CD4-positive, alpha-beta memory T cell (primary cell): ENCODE data around the gene COL4A2. TPM values are rescaled to one million over a fixed set of nuclear protein-coding genes. Genes with fewer than 3 reads are reported as not detected.

ENCODE experiments used
- CTCF ChIA-PET: fragments of 350-600 bp; sonication (Branson Sonifier 250); formaldehyde crosslinking; loops from one replicate; lab custom pipeline; 2021; ENCODE audit warnings: inconsistent platforms; ENCODE audit not compliant: partially characterized antibody; lab: Charles Lee
- POLR2A ChIA-PET: fragments of 350-600 bp; sonication (Branson Sonifier 250); formaldehyde crosslinking; loops from one replicate; lab custom pipeline; 2021; ENCODE audit not compliant: partially characterized antibody; lab: Charles Lee
- DNase-seq, 5 donors: peaks; one replicate each; pipeline versions ENCODE4 v3.0.0 to v3.0.0-alpha.2; 2020 to 2022; ENCODE audit warnings: mixed read lengths in 1 of 5
- H3K27ac ChIP-seq: one replicate; pipeline ENCODE4 v1.7.0; 2013; ENCODE audit warnings: low read depth, low read length
- H3K27me3 ChIP-seq: 2 replicates; pipeline ENCODE4 v1.7.0; 2013; ENCODE audit warnings: mild to moderate bottlenecking, low read length, moderate library complexity; ENCODE audit not compliant: insufficient read depth
- H3K36me3 ChIP-seq: 2 replicates; pipeline ENCODE4 v1.7.0; 2013; ENCODE audit warnings: mild to moderate bottlenecking, low read length, moderate library complexity; ENCODE audit not compliant: insufficient read depth
- H3K4me1 ChIP-seq: 2 replicates; pipeline ENCODE4 v1.7.0; 2013; ENCODE audit warnings: mild to moderate bottlenecking, low read length, moderate library complexity; ENCODE audit not compliant: insufficient read depth
- H3K4me3 ChIP-seq, 2 donors: one replicate each; pipeline ENCODE4 v1.7.0; 2013; ENCODE audit warnings: low read length in 2 of 2, mild to moderate bottlenecking in 1 of 2
- H3K9me3 ChIP-seq, 2 donors: one replicate each; pipeline ENCODE4 v1.7.0; 2013; ENCODE audit warnings: low read length in 2 of 2, control low read depth in 1 of 2; ENCODE audit not compliant: control insufficient read depth in 1 of 2
- H3K27ac Mint-ChIP-seq, 7 donors: one replicate each; pipeline ENCODE4 v1.8.0; 2020 to 2021; ENCODE audit warnings: mixed read lengths in 7 of 7, mild to moderate bottlenecking in 6 of 7, inconsistent platforms in 3 of 7, moderate library complexity in 3 of 7
- H3K27me3 Mint-ChIP-seq, 2 donors: one replicate each; pipeline ENCODE4 v1.8.0; 2020 to 2021; ENCODE audit warnings: mixed read lengths in 2 of 2
- H3K36me3 Mint-ChIP-seq, 2 donors: one replicate each; pipeline ENCODE4 v1.8.0; 2020 to 2021; ENCODE audit warnings: mixed read lengths in 2 of 2, inconsistent platforms in 1 of 2, mild to moderate bottlenecking in 1 of 2
- H3K4me1 Mint-ChIP-seq, 4 donors: one replicate each; pipeline ENCODE4 v1.8.0; 2020 to 2021; ENCODE audit warnings: mixed read lengths in 4 of 4, mild to moderate bottlenecking in 1 of 4
- H3K4me3 Mint-ChIP-seq, 8 donors: one replicate each; pipeline ENCODE4 v1.8.0; 2020 to 2021; ENCODE audit warnings: mixed read lengths in 8 of 8, mild to moderate bottlenecking in 7 of 8, moderate library complexity in 6 of 8, inconsistent platforms in 3 of 8
- H3K9me3 Mint-ChIP-seq, 8 donors: one replicate each; pipeline ENCODE4 v1.8.0; 2020 to 2021; ENCODE audit warnings: mixed read lengths in 8 of 8, mild to moderate bottlenecking in 5 of 8, inconsistent platforms in 3 of 8, moderate library complexity in 1 of 8
- intact Hi-C: fragments of 100-400 bp; cut with micrococcal nuclease; formaldehyde crosslinking; loops from one replicate; pipeline ENCODE4 v1.15.1; 2023
- polyA plus RNA-seq, 2 donors: library from polyadenylated mRNA; unstranded; fragments of 300-500 nt; fragmentation: Illumina TruSeq; gene quantifications; one replicate each; pipeline ENCODE4 v1.2.3, GENCODE V29; 2021
- total RNA-seq, 2 experiments: library from RNA; stranded (reverse); gene quantifications; one replicate each; pipeline ENCODE4 v1.2.3, GENCODE V29; 2021

The COL4A2 gene
- total and polyA plus RNA-seq, 4 experiments from 2014 or later = not detected

DNA sequence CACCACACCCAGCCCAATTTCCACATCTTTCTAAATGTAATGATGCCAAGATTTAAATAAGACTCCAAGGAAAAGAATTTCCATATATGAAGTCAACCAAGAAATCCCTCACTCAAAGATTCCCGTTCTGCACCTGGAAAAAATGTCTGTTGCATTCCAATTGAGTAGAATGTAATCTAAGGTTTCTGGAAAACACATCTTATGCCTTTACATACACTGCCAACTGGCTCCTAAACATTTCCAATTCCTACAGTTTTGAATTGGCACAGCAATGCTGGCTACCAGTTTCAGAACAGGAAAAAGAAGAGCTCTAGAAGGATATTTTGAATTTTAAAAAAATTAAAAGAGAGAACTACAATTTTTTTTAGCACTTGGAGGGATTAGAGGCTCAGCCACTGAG is 43.0 kb downstream of the COL4A2 start:
- Mint-ChIP-seq H3K4me3 (no peak overlapping the region), H3K4me1 (no peaks in the 10 kb centered on the region), H3K27ac (no peak overlapping the region), H3K36me3 (no peaks in the 10 kb centered on the region), H3K9me3 (peaks cover 0 to 2% (median 0%) of the 10 kb centered on the region in 8 donors), H3K27me3 (peaks cover 2% of the 10 kb centered on the region in 2 donors)
- no peaks in the 10 kb centered on the region for H3K4me1 ChIP-seq
- ChIA-PET CTCF (no interaction called here), POLR2A (no interaction called here)
- H3K4me3 ChIP-seq = no peak overlapping the region
- intact Hi-C loops = no loop called here
- no peaks in the 10 kb centered on the region for H3K27me3 ChIP-seq
- H3K27ac ChIP-seq = no peak overlapping the region
- no peaks in the 10 kb centered on the region for H3K9me3 ChIP-seq
- no peaks in the 10 kb centered on the region for H3K36me3 ChIP-seq
- no peak for DNase-seq

DNA sequence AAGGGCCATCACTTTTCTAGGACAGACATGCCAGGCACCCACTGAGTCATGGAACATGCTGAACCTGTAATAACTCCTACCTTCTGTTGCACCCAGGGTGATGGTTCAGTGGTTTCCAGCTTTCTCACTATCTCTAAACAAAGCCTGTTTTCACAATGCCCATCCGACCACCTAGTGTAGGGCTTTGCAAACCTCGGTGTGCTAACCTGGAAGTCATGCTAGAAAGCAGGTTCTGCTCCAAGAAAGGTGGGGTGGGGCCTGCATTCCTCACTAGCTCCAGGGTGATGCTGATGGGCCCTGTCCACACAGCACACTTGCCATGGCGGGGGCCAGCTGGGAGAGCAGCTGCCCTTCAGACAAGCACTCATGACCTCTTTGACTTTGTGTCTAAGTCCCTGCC is 43.4 kb downstream of the COL4A2 start:
- ChIA-PET POLR2A (no interaction called here), CTCF (no interaction called here)

DNA sequence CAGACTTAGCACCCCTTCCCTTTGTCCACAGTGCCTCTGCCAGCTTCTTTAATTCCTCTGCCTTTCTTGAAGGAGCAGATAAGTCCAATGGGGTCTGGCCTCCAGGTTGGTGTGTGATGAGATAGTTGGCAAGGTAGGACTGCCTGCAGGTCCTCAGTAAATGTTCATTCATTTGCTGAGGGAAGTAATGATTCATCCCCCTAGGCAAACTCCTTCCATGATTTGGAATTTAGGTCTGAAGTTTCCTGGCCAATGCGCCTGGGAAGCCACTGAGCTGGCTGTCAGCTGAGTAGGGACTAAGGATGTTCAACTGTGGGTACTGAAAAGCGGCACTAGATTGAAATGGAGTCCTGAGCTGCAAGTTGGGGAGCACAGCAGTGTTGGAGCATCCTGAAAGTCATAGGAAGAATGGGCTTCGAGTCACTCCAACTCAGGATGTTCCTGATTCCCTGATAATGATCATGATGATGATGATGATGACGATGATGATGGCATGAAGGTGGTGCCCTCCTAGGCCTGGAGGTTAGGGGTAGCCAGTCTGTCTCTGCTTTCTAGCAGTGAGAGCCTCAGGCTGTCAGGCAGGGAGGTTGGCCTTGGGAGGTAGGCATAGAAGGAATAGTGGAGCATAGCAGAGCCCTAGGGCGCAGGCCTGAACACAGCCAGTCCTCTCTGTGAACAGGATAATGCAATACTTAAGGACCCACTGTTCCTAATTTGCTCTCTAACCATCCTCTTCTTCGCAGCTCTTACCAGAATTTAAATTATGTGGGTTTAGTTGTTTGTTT is 44.7 kb downstream of the COL4A2 start:
- no peak overlapping the region for H3K27ac ChIP-seq
- H3K4me1 Mint-ChIP-seq = no peaks in the 10 kb centered on the region
- no peak overlapping the region for H3K4me3 ChIP-seq
- peaks cover 0 to 2% (median 0%) of the 10 kb centered on the region in 8 donors for H3K9me3 Mint-ChIP-seq
- H3K27me3 ChIP-seq = no peaks in the 10 kb centered on the region
- H3K36me3 Mint-ChIP-seq = no peaks in the 10 kb centered on the region
- H3K27me3 Mint-ChIP-seq = peaks cover 2% of the 10 kb centered on the region in 2 donors
- no peak overlapping the region for H3K4me3 Mint-ChIP-seq
- POLR2A ChIA-PET = no interaction called here
- no peaks in the 10 kb centered on the region for H3K36me3 ChIP-seq
- CTCF ChIA-PET = no interaction called here
- no peak for DNase-seq
- H3K27ac Mint-ChIP-seq = no peak overlapping the region
- intact Hi-C loops = no loop called here
- H3K4me1 ChIP-seq = no peaks in the 10 kb centered on the region
- no peaks in the 10 kb centered on the region for H3K9me3 ChIP-seq

More for the DNA sequence above, 43.4 kb downstream of the COL4A2 start:
- Mint-ChIP-seq H3K36me3 (no peaks in the 10 kb centered on the region), H3K27me3 (peaks cover 2% of the 10 kb centered on the region in 2 donors), H3K27ac (no peak overlapping the region), H3K4me3 (no peak overlapping the region), H3K9me3 (peaks cover 0 to 2% (median 0%) of the 10 kb centered on the region in 8 donors), H3K4me1 (no peaks in the 10 kb centered on the region)
- no peaks in the 10 kb centered on the region for H3K4me1 ChIP-seq
- DNase-seq = no peak
- no peaks in the 10 kb centered on the region for H3K9me3 ChIP-seq
- no peaks in the 10 kb centered on the region for H3K27me3 ChIP-seq
- H3K4me3 ChIP-seq = no peak overlapping the region
- no peaks in the 10 kb centered on the region for H3K36me3 ChIP-seq
- H3K27ac ChIP-seq = no peak overlapping the region
- intact Hi-C loops = no loop called here

DNA sequence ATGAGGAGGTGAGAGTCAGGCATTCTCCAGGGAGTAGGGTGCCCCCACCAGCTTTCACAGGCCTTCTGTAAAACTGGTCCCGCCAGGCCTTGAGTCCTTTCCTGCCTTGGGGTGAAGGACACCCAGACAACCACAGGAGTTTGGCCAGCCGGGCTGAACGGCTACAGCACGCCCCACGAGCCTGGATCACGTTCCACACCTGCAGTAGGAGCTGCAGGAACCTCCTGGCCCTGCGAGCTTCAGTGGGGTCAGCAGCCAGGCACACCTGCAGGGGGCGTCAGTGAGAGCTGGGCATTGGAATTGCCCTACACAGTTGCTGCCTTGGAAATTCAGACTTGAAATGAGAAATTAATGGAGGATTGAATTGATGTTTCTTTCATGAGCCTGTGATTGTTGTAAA is 45.7 kb downstream of the COL4A2 start:
- intact Hi-C loops = no loop called here
- POLR2A ChIA-PET = no interaction called here

DNA sequence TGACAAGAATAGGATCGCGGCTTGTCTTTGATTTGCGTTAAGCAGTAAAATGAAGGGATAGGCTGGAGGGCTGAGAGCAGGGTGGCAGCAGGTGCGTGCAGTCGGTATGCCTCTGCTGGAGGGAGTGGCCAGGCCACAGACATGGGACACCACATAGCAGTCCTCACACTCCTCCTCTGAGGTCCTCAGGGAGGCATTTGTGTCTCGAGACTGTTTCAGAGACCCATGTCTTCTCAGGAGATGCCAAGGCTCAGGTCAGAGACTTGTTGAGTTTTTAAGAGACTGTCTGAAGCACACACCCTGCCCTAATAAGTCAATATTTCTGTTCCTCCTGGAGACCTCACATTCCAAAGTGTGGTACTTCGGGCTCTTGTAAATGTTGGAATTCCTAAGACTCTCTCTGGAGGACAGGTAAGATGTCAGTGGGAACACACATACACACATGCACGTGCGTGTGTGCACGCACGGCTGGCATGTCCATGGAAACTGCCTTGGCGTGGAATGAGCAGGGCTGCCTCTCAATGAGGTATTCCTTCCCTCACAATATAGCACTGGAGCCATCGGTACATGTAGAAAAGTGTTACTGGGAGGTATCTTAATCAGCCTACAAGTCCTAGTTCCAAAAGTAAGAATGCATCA is 46.4 kb downstream of the COL4A2 start:
- Histone ChIP-seq H3K4me3 (no peak overlapping the region), H3K27me3 (no peaks in the 10 kb centered on the region), H3K36me3 (no peaks in the 10 kb centered on the region), H3K4me1 (no peaks in the 10 kb centered on the region), H3K9me3 (no peaks in the 10 kb centered on the region), H3K27ac (no peak overlapping the region)
- peaks cover 2% of the 10 kb centered on the region in 2 donors for H3K27me3 Mint-ChIP-seq
- H3K9me3 Mint-ChIP-seq = peaks cover 0 to 2% (median 0%) of the 10 kb centered on the region in 8 donors
- POLR2A ChIA-PET = no interaction called here
- H3K4me1 Mint-ChIP-seq = no peaks in the 10 kb centered on the region
- DNase-seq = no peak
- no peak overlapping the region for H3K4me3 Mint-ChIP-seq
- intact Hi-C loops = no loop called here
- no peak overlapping the region for H3K27ac Mint-ChIP-seq
- CTCF ChIA-PET = no interaction called here
- no peaks in the 10 kb centered on the region for H3K36me3 Mint-ChIP-seq

More for the DNA sequence above, 45.7 kb downstream of the COL4A2 start:
- no peaks in the 10 kb centered on the region for H3K36me3 Mint-ChIP-seq
- no peak overlapping the region for H3K4me3 ChIP-seq
- H3K27me3 ChIP-seq = no peaks in the 10 kb centered on the region
- H3K36me3 ChIP-seq = no peaks in the 10 kb centered on the region
- CTCF ChIA-PET = no interaction called here
- H3K9me3 ChIP-seq = no peaks in the 10 kb centered on the region
- H3K27ac Mint-ChIP-seq = no peak overlapping the region
- H3K27ac ChIP-seq = no peak overlapping the region
- H3K9me3 Mint-ChIP-seq = peaks cover 0 to 2% (median 0%) of the 10 kb centered on the region in 8 donors
- peaks cover 2% of the 10 kb centered on the region in 2 donors for H3K27me3 Mint-ChIP-seq
- no peak for DNase-seq
- H3K4me1 ChIP-seq = no peaks in the 10 kb centered on the region
- H3K4me3 Mint-ChIP-seq = no peak overlapping the region
- H3K4me1 Mint-ChIP-seq = no peaks in the 10 kb centered on the region

DNA sequence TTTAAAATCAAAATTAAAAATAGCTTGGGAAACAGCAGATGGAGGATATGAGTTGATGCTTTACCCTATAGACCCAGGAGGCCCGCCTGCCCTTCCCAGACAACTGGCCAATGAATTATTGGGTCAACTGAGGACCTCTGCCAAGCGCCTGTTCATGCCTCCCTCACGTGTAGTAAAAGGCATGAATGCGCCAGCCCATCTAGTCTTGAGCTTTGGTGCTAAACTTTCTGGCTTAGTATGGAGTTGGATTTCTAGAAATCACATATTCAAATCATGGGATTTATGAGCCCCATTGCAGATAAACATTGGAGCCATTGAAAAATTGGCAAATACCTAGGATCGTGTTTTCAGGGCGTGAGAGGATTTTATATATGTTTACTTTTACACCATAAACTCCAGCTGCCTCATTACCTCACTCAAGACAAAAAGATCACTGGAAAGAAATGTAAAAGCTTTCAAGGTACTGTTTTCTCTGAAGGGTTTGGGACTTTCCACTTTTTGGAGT is 47.1 kb downstream of the COL4A2 start:
- H3K9me3 ChIP-seq = no peaks in the 10 kb centered on the region
- H3K4me1 ChIP-seq = no peaks in the 10 kb centered on the region
- ChIA-PET POLR2A (no interaction called here), CTCF (no interaction called here)
- intact Hi-C loops = no loop called here
- H3K27me3 ChIP-seq = no peaks in the 10 kb centered on the region
- no peak for DNase-seq
- H3K36me3 Mint-ChIP-seq = no peaks in the 10 kb centered on the region
- H3K27ac Mint-ChIP-seq = no peak overlapping the region
- H3K27me3 Mint-ChIP-seq = peaks cover 2% of the 10 kb centered on the region in 2 donors
- no peaks in the 10 kb centered on the region for H3K4me1 Mint-ChIP-seq
- H3K4me3 ChIP-seq = no peak overlapping the region
- no peak overlapping the region for H3K4me3 Mint-ChIP-seq
- peaks cover 0 to under 1% (median 0%) of the 10 kb centered on the region in 8 donors for H3K9me3 Mint-ChIP-seq
- H3K27ac ChIP-seq = no peak overlapping the region
- no peaks in the 10 kb centered on the region for H3K36me3 ChIP-seq

DNA sequence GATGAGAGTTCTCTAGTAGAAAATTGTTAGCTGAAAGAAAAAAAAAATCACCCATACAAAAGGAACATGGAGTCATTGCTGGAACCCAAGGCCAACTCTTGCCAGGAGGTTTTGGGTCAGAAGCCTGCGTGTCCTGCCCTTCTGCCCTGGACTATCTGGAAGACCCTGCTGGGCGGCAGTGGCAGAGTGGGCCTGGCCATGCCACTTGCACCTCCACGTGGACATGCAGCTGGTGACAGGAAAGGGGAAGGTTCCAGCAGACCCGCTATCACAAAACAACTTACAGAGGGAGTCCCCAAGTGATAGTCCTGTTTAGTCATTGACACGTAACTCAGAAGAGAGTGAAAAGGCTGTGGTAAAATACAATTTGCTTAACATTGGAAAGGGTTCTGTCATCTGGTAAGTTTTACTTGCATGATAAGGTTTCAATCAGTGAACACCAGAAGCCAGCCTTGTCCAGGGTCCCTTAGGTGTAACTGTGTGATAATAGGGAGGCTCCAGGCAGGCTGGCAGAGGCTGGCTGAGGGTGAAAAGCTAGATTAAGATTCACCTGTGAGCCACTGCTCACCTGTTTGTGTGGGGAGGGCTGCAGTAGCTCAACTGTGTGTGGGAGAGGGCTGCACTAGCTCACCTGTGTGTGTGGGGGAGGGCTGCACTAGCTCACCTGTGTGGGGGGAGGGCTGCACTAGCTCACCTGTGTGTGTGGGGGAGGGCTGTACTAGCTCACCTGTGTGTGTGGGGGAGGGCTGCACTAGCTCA is 47.8 kb downstream of the COL4A2 start:
- Mint-ChIP-seq H3K27ac (no peak overlapping the region), H3K4me3 (no peak overlapping the region), H3K9me3 (no peaks in the 10 kb centered on the region), H3K27me3 (peaks cover 2% of the 10 kb centered on the region in 2 donors), H3K4me1 (no peaks in the 10 kb centered on the region), H3K36me3 (no peaks in the 10 kb centered on the region)
- Histone ChIP-seq H3K36me3 (no peaks in the 10 kb centered on the region), H3K9me3 (no peaks in the 10 kb centered on the region), H3K4me1 (no peaks in the 10 kb centered on the region), H3K4me3 (no peak overlapping the region), H3K27ac (no peak overlapping the region), H3K27me3 (no peaks in the 10 kb centered on the region)
- DNase-seq = no peak
- ChIA-PET POLR2A (no interaction called here), CTCF (no interaction called here)
- intact Hi-C loops = no loop called here
